ENCODE measurements around the gene ATP9B. TPM values are rescaled to one million over a fixed set of nuclear protein-coding genes. Genes with fewer than 3 reads are reported as not detected.

The ATP9B gene
- total RNA-seq, 1 experiment from 2014 or later: 44.4 TPM

- Histone ChIP-seq H3K9me3 (ENCODE audit: control insufficient read depth, insufficient read depth, low read depth, low read length) (no peaks in the 10 kb centered on the region), H3K27me3 (ENCODE audit: control insufficient read depth, insufficient read depth, low read length) (no peaks in the 10 kb centered on the region), H3K27ac (ENCODE audit: low read length) (no peak overlapping the region), H3K4me1 (ENCODE audit: control insufficient read depth, insufficient read depth, low read length) (no peaks in the 10 kb centered on the region), H3K36me3 (ENCODE audit: control insufficient read depth, insufficient read depth, low read length) (no peaks in the 10 kb centered on the region), H3K4me3 (ENCODE audit: low read depth in 2 of 2, low read length in 2 of 2) (no peak overlapping the region)
- intact Hi-C loops (cut with micrococcal nuclease; ENCODE audit: unreplicated experiment) (no loop called here), in situ Hi-C loops (cut with HindIII; ENCODE audit: low pct_unique_long_range_greater_than_20kb, low sequenced_read_pairs) (no loop called here)
- DNase-seq (ENCODE audit: low read depth, low spot score): no peak
- CTCF ChIA-PET: no interaction called here
- no peak for ATAC-seq
- BruUV-seq (replicated peaks): no TSS peak
- no peak for TF ChIP-seq POLR2AphosphoS5 (IDR thresholded peaks at IDR 0.05; ENCODE audit: low read depth, low read length)
- no peak for TF ChIP-seq TCF7L2 (IDR thresholded peaks at IDR 0.05; ENCODE audit: low read depth, low read length)
- TF ChIP-seq, protein P1, sequence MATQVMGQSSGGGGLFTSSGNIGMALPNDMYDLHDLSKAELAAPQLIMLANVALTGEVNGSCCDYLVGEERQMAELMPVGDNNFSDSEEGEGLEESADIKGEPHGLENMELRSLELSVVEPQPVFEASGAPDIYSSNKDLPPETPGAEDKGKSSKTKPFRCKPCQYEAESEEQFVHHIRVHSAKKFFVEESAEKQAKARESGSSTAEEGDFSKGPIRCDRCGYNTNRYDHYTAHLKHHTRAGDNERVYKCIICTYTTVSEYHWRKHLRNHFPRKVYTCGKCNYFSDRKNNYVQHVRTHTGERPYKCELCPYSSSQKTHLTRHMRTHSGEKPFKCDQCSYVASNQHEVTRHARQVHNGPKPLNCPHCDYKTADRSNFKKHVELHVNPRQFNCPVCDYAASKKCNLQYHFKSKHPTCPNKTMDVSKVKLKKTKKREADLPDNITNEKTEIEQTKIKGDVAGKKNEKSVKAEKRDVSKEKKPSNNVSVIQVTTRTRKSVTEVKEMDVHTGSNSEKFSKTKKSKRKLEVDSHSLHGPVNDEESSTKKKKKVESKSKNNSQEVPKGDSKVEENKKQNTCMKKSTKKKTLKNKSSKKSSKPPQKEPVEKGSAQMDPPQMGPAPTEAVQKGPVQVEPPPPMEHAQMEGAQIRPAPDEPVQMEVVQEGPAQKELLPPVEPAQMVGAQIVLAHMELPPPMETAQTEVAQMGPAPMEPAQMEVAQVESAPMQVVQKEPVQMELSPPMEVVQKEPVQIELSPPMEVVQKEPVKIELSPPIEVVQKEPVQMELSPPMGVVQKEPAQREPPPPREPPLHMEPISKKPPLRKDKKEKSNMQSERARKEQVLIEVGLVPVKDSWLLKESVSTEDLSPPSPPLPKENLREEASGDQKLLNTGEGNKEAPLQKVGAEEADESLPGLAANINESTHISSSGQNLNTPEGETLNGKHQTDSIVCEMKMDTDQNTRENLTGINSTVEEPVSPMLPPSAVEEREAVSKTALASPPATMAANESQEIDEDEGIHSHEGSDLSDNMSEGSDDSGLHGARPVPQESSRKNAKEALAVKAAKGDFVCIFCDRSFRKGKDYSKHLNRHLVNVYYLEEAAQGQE (IDR thresholded peaks at IDR 0.05; ENCODE audit: insufficient read depth in 1 of 2, low read depth in 2 of 2, low read length in 1 of 2): no peak
- TF ChIP-seq CTCF (IDR thresholded peaks at IDR 0.05): no peak
- no peak for TF ChIP-seq SIN3A (IDR thresholded peaks at IDR 0.05; ENCODE audit: borderline replicate concordance, insufficient read depth, low read depth, low read length)
- POLR2A ChIA-PET: interaction anchor here (0.7 kb wide), 1 partner anchor 178 kb away, joined by 3 read pairs; no protein-coding TSS in a partner anchor
Measured at GRCh38 chr18:79275461-79275860, 206.3 kb downstream of the ATP9B start.

DNA sequence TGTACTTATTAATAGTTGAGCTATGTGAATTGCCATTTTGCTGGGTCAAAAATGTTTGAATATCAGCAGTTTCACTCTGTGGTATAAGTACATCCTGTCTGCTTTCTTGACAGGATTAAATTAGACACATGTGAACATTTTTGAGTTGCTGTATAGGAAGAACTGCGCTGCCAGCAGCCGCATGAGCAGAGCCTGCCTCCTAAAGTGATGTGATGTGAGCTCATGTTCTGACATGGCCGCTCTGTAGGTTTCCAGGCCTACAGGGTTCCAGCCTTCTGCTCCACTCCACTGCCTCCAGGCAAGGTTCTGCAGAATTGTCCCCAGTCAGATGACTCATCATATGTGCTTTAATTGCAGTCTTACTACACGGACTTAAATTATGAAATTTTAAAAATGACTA is 206.8 kb downstream of the ATP9B start:
- no TSS peak for BruUV-seq (replicated peaks)

More for the DNA sequence above, 206.8 kb downstream of the ATP9B start:
- DNase-seq (ENCODE audit: low read depth, low spot score) (no peak), ATAC-seq (no peak)
- CTCF ChIA-PET: no interaction called here
- H3K4me3 ChIP-seq (ENCODE audit: low read depth in 2 of 2, low read length in 2 of 2): no peak overlapping the region
- intact Hi-C loops (cut with micrococcal nuclease; ENCODE audit: unreplicated experiment): no loop called here
- no peak for TF ChIP-seq CTCF (IDR thresholded peaks at IDR 0.05)
- TF ChIP-seq POLR2AphosphoS5 (IDR thresholded peaks at IDR 0.05; ENCODE audit: low read depth, low read length): no peak
- no peak for TF ChIP-seq SIN3A (IDR thresholded peaks at IDR 0.05; ENCODE audit: borderline replicate concordance, insufficient read depth, low read depth, low read length)
- TF ChIP-seq TCF7L2 (IDR thresholded peaks at IDR 0.05; ENCODE audit: low read depth, low read length): no peak
- TF ChIP-seq, protein P1 (IDR thresholded peaks at IDR 0.05; ENCODE audit: insufficient read depth in 1 of 2, low read depth in 2 of 2, low read length in 1 of 2): no peak
- H3K9me3 ChIP-seq (ENCODE audit: control insufficient read depth, insufficient read depth, low read depth, low read length): no peaks in the 10 kb centered on the region
- no peaks in the 10 kb centered on the region for H3K36me3 ChIP-seq (ENCODE audit: control insufficient read depth, insufficient read depth, low read length)
- POLR2A ChIA-PET: interaction anchor here (0.7 kb wide), 1 partner anchor 179 kb away, joined by 3 read pairs; no protein-coding TSS in a partner anchor
- no peaks in the 10 kb centered on the region for H3K27me3 ChIP-seq (ENCODE audit: control insufficient read depth, insufficient read depth, low read length)
- in situ Hi-C loops (cut with HindIII; ENCODE audit: low pct_unique_long_range_greater_than_20kb, low sequenced_read_pairs): no loop called here
- no peak overlapping the region for H3K27ac ChIP-seq (ENCODE audit: low read length)
- no peaks in the 10 kb centered on the region for H3K4me1 ChIP-seq (ENCODE audit: control insufficient read depth, insufficient read depth, low read length)

All from Panc1 (cell line).